ENCODE results near the gene PEX11G. TPM values are rescaled to one million over a fixed set of nuclear protein-coding genes. Genes with fewer than 3 reads are reported as not detected.
A peak's percentile ranks its signal among the peaks of the same experiment; 100 is the strongest.

PEX11G gene
- total RNA-seq, result 0.97 TPM
- long read RNA-seq, result 0 reads

DNA sequence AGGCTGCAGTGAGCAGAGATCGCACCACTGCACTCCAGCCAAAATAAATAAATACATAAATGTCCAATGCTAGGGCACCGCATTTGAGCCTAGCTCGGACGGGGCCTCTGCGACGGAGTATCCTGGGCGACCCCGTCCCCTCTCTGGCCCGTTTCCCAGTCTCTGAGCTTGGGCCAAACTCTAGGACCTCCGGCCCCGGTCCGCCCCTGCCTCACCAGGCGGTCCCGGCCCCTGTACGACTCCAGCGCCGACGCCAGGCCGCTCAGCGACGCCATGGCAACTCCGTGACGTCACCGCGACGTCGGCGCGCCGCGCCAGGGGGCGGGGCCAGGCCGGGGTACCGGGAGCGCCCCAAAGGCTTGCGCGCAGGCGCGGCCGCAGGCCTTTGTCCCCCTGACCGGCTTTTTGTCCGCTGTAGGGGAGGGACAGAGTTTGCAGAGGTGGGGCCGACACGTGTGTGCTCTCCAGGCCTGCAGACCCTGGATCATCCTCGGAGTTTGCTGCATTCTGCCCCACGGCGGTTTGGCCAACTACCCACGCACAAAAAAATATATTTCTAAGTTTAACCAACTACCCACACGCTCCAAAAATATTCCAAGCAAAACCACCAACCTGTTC, at the start of gene PEX11G:
PEX11G (minus strand) TSS at position 300 of the 618 bp plus-strand sequence; CDS start at position 275, 25 bp downstream.
- intact Hi-C loops (cut with DNase I), result no loop called here
- DNase-seq (peak; percentile 96), ATAC-seq (ENCODE audit: poor library complexity) (peak; percentile 100)

DNA sequence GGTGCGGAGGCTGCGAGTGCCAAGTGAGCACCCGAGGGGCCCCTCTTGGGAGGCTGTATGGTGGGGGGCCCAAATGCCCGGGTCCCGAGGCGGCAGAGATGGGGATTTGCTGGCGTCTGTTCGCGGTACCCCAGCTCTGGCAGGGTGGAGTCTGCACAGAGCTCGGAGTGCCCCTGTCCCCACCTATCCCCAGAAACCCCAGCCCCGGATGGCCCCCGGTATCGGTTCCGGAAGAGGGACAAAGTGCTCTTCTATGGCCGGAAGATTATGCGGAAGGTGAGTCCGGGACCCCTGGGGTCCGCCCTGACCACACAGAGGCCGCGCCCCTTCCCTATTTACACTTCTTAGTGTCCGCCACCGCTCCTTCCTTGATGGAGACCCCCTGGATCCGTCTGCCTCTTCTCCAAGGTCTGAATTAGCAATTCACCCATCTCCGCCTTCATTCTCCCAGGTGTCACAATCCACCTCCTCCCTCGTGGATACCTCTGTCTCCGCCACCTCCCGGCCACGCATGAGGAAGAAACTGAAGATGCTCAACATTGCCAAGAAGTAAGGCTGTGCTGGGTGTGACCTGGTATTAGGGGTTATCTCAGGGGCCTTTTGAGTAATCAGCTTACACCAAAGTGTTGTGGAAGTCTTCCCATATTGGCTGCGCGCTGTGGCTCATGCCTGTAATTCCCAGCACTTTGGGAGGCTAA, 47.3 kb upstream of the PEX11G start:
- intact Hi-C loops (cut with DNase I), result no loop called here
- no peak for DNase-seq
- no peak for ATAC-seq (ENCODE audit: poor library complexity)

- ATAC-seq (ENCODE audit: poor library complexity) (peak; percentile 87), DNase-seq (peak; percentile 98)
- intact Hi-C loops (cut with DNase I), result no loop called here
Observed at GRCh38 chr19:7535047-7535997, 46.5 kb upstream of the PEX11G start, which contains the start of gene PNPLA6. Gene PNPLA6 (plus strand): TSS chr19:7535717. CDS start chr19:7535789, 72 bp downstream.

DNA sequence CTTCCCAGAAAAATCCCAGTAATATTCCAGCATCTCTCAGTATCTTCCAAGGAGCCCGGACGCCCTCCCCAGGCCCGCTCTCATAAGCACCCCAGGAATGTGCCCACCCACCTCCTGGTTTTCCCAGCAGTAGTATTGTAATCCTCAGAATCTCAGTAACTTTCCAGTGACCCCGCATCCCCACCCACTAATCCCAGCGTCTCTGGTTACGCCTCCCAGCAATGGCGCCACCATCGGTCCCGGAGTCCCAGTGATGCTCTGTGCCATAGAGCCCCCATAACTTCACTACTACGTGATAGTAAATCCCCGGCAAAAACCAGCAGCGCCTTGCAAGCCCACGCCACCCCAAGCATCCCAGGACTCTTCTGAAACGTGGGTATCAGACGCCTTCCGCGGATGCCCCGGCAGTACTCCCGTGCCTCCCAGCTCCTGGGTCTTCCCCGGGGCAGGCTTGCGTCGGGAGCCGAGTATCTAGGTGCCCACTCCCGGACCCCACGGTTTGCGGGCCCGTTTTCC, 45.8 kb upstream of the PEX11G start:
- intact Hi-C loops (cut with DNase I), result no loop called here
- peak; percentile 63 for ATAC-seq (ENCODE audit: poor library complexity)
- DNase-seq, result peak; percentile 78

- DNase-seq, result peak; percentile 92
- intact Hi-C loops (cut with DNase I), result no loop called here
- peak; percentile 81 for ATAC-seq (ENCODE audit: poor library complexity)
Observed at GRCh38 chr19:7533925-7534480, 45.2 kb upstream of the PEX11G start.

DNA sequence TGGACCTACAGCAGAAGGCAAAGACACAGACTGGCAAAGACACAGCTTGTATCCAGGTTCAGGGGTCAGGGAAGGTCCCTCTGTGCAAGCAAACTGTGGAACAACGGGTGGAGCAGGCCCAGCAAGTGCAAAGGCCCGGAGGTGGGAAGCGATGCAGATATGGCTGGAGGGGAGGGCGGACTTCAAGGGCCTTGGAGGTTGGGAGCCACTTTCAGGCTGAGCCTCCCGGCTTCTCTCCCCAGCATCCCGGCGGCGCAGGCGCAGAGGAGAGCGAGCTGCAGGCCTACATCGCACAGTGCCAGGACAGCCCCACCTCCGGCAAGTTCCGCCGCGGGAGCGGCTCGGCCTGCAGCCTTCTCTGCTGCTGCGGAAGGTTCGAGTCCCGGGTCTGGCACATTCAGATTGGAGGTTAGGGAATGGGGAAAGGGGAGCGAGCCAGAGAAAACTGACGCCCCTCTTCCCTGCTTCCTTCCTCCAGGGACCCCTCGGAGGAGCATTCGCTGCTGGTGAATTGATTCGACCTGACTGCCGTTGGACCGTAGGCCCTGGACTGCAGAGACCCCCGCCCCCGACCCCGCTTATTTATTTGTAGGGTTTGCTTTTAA, 44.5 kb upstream of the PEX11G start:
- peak; percentile 88 for DNase-seq
- intact Hi-C loops (cut with DNase I), result no loop called here
- ATAC-seq (ENCODE audit: poor library complexity), result peak; percentile 23

- DNase-seq, result no peak
- no peak for ATAC-seq (ENCODE audit: poor library complexity)
- intact Hi-C loops (cut with DNase I), result no loop called here
Observed at GRCh38 chr19:7529610-7530490, 41.0 kb upstream of the PEX11G start.

- intact Hi-C loops (cut with DNase I), result no loop called here
- ATAC-seq (ENCODE audit: poor library complexity) (no peak), DNase-seq (no peak)
Observed at GRCh38 chr19:7529246-7529600, 40.4 kb upstream of the PEX11G start.

DNA sequence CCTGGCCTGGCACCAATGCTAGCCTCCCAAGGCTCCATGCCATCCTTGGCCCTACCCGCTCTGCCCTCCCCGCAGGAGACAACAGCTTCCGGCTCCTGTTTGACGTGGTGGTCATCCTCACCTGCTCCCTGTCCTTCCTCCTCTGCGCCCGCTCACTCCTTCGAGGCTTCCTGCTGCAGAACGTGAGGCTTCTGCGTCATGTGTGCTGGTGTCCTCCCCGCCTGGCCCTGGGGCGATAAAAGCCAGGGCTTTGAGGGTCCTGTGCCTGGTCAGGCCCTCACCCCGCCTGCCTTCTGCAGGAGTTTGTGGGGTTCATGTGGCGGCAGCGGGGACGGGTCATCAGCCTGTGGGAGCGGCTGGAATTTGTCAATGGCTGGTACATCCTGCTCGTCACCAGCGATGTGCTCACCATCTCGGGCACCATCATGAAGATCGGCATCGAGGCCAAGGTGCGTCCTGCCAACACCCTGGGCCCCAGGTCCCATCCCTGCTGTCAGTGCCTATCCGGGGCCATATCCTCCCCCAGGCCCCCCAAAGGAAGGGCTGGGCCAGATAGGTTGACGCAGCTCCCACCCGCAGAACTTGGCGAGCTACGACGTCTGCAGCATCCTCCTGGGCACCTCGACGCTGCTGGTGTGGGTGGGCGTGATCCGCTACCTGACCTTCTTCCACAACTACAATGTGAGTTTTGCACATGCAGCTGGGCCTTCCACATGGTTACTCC, 39.8 kb upstream of the PEX11G start:
- DNase-seq (no peak), ATAC-seq (ENCODE audit: poor library complexity) (no peak)
- intact Hi-C loops (cut with DNase I), result no loop called here

- intact Hi-C loops (cut with DNase I), result no loop called here
- ATAC-seq (ENCODE audit: poor library complexity) (no peak), DNase-seq (no peak)
Observed at GRCh38 chr19:7528192-7528519, 39.3 kb upstream of the PEX11G start.

- intact Hi-C loops (cut with DNase I), result no loop called here
- DNase-seq, result peak; percentile 79
- ATAC-seq (ENCODE audit: poor library complexity), result peak; percentile 41
Observed at GRCh38 chr19:7527516-7528191, 38.8 kb upstream of the PEX11G start.

GRCh38 chr19:7526059-7526929, 37.5 kb upstream of the PEX11G start:
- intact Hi-C loops (cut with DNase I), result no loop called here
- no peak for DNase-seq
- ATAC-seq (ENCODE audit: poor library complexity), result no peak

GRCh38 chr19:7524992-7525739, 36.3 kb upstream of the PEX11G start:
- no peak for DNase-seq
- intact Hi-C loops (cut with DNase I), result no loop called here
- no peak for ATAC-seq (ENCODE audit: poor library complexity)

DNA sequence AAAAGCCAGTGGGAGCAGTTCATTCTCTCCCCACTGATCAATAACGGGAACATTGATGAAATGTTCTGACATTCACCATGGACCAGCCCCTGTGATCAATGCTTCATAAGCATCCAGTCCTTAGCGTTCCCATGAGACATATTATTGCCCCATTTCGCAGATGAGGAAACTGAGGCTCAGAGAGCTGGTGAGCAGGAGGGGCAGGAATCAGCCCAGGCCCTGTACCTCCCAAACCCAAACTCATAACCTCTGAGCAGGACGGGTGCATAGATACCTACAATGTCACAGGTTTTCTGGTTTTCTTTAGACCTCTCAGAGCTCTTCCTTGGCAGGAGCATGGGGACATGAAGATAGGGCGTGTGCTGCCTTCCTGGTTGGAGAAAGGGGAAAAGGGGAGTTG, 35.7 kb upstream of the PEX11G start:
- ATAC-seq (ENCODE audit: poor library complexity) (no peak), DNase-seq (no peak)
- intact Hi-C loops (cut with DNase I), result no loop called here
